ENCODE results near the gene LAMA2.

LAMA2 gene

DNA sequence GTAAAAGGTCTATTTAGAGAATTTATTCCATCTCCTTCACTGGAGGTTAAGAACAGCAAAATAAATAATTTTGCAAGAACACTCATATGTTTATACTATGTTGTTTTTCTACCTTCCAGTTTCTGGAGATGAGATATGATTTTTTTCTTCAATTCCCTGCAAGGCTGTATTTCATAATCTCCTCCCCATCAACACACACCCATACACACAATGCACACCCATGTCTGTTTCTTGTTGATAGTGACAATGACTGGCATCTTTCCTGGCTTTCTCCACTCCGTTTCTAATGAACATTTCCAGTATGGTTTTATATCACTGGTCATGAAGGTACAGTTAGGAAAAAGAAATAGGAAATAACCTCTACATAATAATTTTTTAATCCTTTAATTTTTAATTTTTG, 624.9 kb downstream of the LAMA2 start:
- FAIRE-seq = no peak

DNA sequence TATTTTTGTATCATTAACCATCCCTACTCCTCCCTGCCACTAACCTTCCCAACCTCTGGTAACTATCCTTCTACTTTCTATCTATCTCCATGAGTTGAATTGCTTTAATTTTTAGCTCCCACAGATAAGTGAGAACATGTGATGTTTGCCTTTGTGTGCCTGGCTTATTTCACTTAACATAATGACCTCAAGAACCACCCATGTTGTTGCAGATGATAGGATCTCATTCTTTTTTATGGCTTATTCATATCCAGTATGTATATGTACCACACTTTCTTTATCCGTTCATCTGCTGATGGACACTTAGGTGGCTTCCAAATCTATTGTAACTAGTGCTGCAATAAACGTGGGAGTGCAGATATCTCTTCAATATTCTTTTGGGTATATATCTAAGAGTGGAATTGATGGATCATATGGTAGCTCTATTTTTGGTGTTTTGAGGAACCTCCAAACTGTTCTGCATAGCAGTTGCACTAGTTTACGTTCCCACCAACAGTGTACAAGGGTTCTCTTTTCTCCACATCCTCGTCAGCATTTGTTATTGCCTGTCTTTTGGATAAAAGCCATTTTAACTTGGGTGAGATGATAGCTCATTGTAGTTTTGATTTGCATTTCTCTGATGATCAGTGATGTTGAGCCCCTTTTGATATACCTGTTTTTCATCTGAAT, 625.7 kb downstream of the LAMA2 start:
- TF ChIP-seq, protein P1, sequence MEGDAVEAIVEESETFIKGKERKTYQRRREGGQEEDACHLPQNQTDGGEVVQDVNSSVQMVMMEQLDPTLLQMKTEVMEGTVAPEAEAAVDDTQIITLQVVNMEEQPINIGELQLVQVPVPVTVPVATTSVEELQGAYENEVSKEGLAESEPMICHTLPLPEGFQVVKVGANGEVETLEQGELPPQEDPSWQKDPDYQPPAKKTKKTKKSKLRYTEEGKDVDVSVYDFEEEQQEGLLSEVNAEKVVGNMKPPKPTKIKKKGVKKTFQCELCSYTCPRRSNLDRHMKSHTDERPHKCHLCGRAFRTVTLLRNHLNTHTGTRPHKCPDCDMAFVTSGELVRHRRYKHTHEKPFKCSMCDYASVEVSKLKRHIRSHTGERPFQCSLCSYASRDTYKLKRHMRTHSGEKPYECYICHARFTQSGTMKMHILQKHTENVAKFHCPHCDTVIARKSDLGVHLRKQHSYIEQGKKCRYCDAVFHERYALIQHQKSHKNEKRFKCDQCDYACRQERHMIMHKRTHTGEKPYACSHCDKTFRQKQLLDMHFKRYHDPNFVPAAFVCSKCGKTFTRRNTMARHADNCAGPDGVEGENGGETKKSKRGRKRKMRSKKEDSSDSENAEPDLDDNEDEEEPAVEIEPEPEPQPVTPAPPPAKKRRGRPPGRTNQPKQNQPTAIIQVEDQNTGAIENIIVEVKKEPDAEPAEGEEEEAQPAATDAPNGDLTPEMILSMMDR (IDR thresholded peaks at IDR 0.05; ENCODE audit: insufficient read depth, missing control alignments) = no peak
- no peak for FAIRE-seq
- no peak for DNase-seq (ENCODE audit: insufficient read length, low spot score)

More for the DNA sequence above, 624.9 kb downstream of the LAMA2 start:
- TF ChIP-seq, protein P1 (IDR thresholded peaks at IDR 0.05; ENCODE audit: insufficient read depth, missing control alignments) = no peak
- no peak for DNase-seq (ENCODE audit: insufficient read length, low spot score)

DNA sequence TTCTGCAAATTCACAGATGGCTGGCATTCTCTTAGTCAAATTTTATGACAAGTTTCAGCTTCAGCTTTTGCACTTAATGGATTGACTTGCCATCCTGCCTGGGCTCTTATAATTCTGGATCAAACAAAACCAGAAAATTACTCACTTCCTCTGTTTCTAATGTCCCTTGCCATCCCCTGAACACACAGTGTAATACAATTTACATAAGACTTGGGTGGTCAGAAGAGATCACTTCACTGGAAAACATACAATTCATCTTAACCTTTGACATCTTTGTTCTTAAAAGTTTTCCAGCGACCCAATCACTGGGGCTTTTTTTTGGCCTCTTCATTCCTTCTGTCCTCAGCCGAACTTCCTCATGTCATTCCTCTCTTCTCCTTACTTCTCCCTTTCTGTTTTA, 628.0 kb downstream of the LAMA2 start:
- no peak for DNase-seq (ENCODE audit: insufficient read length, low spot score)
- TF ChIP-seq, protein P1 (IDR thresholded peaks at IDR 0.05; ENCODE audit: insufficient read depth, missing control alignments) = no peak
- FAIRE-seq = no peak

DNA sequence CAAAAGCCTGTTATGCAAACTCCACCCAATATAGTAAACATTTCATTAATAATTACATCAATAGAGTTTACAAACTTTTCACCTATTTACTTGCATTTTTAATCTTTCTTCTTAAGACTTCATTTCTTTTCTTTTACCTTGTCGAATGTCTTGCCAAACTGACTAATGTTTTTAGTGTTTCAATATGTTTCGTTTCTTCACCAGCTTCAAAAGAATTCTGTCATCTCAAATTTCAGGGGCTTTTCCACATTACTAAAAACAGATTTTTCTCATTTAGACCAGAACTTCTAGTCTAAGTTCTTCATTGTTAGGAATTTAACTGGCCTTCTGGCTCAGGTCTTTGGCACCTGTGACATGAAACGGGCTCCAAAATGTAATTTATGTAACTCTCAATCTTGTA, 630.5 kb downstream of the LAMA2 start:
- FAIRE-seq = no peak
- TF ChIP-seq, protein P1 (IDR thresholded peaks at IDR 0.05; ENCODE audit: insufficient read depth, missing control alignments) = no peak

GRCh38 chr6:129515004-129515403, 632.1 kb downstream of the LAMA2 start:
- TF ChIP-seq, protein P1 (IDR thresholded peaks at IDR 0.05; ENCODE audit: insufficient read depth, missing control alignments) = no peak
- no peak for FAIRE-seq

More for the DNA sequence above, 630.5 kb downstream of the LAMA2 start:
- DNase-seq (ENCODE audit: insufficient read length, low spot score) = no peak

GRCh38 chr6:129516005-129516404, 633.1 kb downstream of the LAMA2 start:
- no peak for FAIRE-seq
- TF ChIP-seq, protein P1 (IDR thresholded peaks at IDR 0.05; ENCODE audit: insufficient read depth, missing control alignments) = no peak
- DNase-seq (ENCODE audit: insufficient read length, low spot score) = no peak

More at GRCh38 chr6:129515004-129515403, 632.1 kb downstream of the LAMA2 start:
- DNase-seq (ENCODE audit: insufficient read length, low spot score) = no peak

DNA sequence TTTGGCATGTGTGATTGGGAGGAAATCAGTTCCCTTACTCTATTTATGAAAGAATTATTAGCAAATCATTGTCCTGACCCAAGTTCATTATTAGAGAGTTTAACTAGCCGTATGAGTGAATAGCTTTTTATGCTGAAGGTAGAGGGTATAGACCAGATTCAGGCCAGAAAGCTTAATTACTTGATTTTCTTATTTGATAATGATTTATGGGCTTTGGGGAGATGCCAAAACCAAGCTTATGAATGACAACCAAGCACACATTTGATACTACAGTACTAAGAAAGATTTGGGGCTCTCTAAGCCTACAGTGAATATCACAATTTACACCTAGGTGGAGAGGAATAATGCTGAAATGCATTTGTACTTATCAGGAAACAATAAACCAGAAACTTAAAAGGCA, 633.8 kb downstream of the LAMA2 start:
- FAIRE-seq = no peak
- TF ChIP-seq, protein P1 (IDR thresholded peaks at IDR 0.05; ENCODE audit: insufficient read depth, missing control alignments) = no peak

More for the DNA sequence above, 633.8 kb downstream of the LAMA2 start:
- no peak for DNase-seq (ENCODE audit: insufficient read length, low spot score)
